ENCODE data around the gene NLRP10. TPM values are rescaled to one million over a fixed set of nuclear protein-coding genes. Genes with fewer than 3 reads are reported as not detected.

NLRP10 gene
- total RNA-seq, 1 donor from 2014 or later = not detected

- POLR2A ChIA-PET = no interaction called here
- intact Hi-C loops (cut with micrococcal nuclease) = no loop called here
- Mint-ChIP-seq H3K4me1 (no peaks in the 10 kb centered on the region), H3K9me3 (no peaks in the 10 kb centered on the region), H3K4me3 (no peak overlapping the region), H3K27ac (no peak overlapping the region), H3K27me3 (peaks cover 8% of the 10 kb centered on the region), H3K36me3 (ENCODE audit: low read depth) (no peaks in the 10 kb centered on the region)
- CTCF ChIA-PET = interaction anchor here (0.9 to 6.7 kb wide), 5 partner anchors 9 to 256 kb away, joined by 3 to 86 read pairs (median 4); partner anchors contain the start of gene LMO1
- ATAC-seq (ENCODE audit: low read depth) (no peak), DNase-seq (no peak)
- TF ChIP-seq CTCF (IDR thresholded peaks at IDR 0.05) = no peak
Observed at GRCh38 chr11:8008212-8008611, 43.0 kb upstream of the NLRP10 start.

GRCh38 chr11:8006349-8006977 lies 41.2 kb upstream of the NLRP10 start:
- no peak for TF ChIP-seq CTCF (IDR thresholded peaks at IDR 0.05)
- intact Hi-C loops (cut with micrococcal nuclease) = loop anchor here (1.0 kb wide), 2 partner anchors 86 to 93 kb away; no protein-coding TSS in a partner anchor
- POLR2A ChIA-PET = no interaction called here
- H3K9me3 Mint-ChIP-seq = no peaks in the 10 kb centered on the region
- H3K27me3 Mint-ChIP-seq = peaks cover 4% of the 10 kb centered on the region
- ATAC-seq (ENCODE audit: low read depth) (peak; percentile 62), DNase-seq (no peak)
- H3K27ac Mint-ChIP-seq = no peak overlapping the region
- H3K36me3 Mint-ChIP-seq (ENCODE audit: low read depth) = no peaks in the 10 kb centered on the region
- CTCF ChIA-PET = interaction anchor here (0.7 to 6.7 kb wide), 13 partner anchors 9 to 909 kb away, joined by 3 to 86 read pairs (median 4); partner anchors contain the start of genes EIF3F and LMO1
- no peaks in the 10 kb centered on the region for H3K4me1 Mint-ChIP-seq
- H3K4me3 Mint-ChIP-seq = no peak overlapping the region

GRCh38 chr11:8005556-8005955 lies 40.3 kb upstream of the NLRP10 start:
- H3K9me3 Mint-ChIP-seq = no peaks in the 10 kb centered on the region
- H3K27me3 Mint-ChIP-seq = peaks cover 4% of the 10 kb centered on the region
- H3K27ac Mint-ChIP-seq = no peak overlapping the region
- ChIA-PET CTCF (interaction anchor here (0.9 to 6.7 kb wide), 6 partner anchors 14 to 910 kb away, joined by 3 to 86 read pairs (median 6); no protein-coding TSS in a partner anchor), POLR2A (no interaction called here)
- peaks cover 2% of the 10 kb centered on the region for H3K36me3 Mint-ChIP-seq (ENCODE audit: low read depth)
- H3K4me3 Mint-ChIP-seq = no peak overlapping the region
- DNase-seq (no peak), ATAC-seq (ENCODE audit: low read depth) (no peak)
- TF ChIP-seq CTCF (IDR thresholded peaks at IDR 0.05) = no peak
- intact Hi-C loops (cut with micrococcal nuclease) = no loop called here
- no peaks in the 10 kb centered on the region for H3K4me1 Mint-ChIP-seq

- CTCF ChIA-PET = interaction anchor here (6.7 kb wide), 1 partner anchor 94 kb away, joined by 86 read pairs; no protein-coding TSS in a partner anchor
- H3K4me1 Mint-ChIP-seq = no peaks in the 10 kb centered on the region
- H3K4me3 Mint-ChIP-seq = no peak overlapping the region
- no peak overlapping the region for H3K27ac Mint-ChIP-seq
- peaks cover 15% of the 10 kb centered on the region for H3K36me3 Mint-ChIP-seq (ENCODE audit: low read depth)
- H3K9me3 Mint-ChIP-seq = no peaks in the 10 kb centered on the region
- TF ChIP-seq CTCF (IDR thresholded peaks at IDR 0.05) = no peak
- peaks cover 4% of the 10 kb centered on the region for H3K27me3 Mint-ChIP-seq
- intact Hi-C loops (cut with micrococcal nuclease) = no loop called here
- DNase-seq (no peak), ATAC-seq (ENCODE audit: low read depth) (no peak)
- POLR2A ChIA-PET = no interaction called here
Observed at GRCh38 chr11:8004008-8004407, 38.8 kb upstream of the NLRP10 start.

- ChIA-PET CTCF (interaction anchor here (1.1 to 6.7 kb wide), 2 partner anchors 16 to 95 kb away, joined by 3 to 86 read pairs; partner anchors contain the start of gene EIF3F), POLR2A (no interaction called here)
- no peak overlapping the region for H3K4me3 Mint-ChIP-seq
- TF ChIP-seq CTCF (IDR thresholded peaks at IDR 0.05) = no peak
- no peaks in the 10 kb centered on the region for H3K9me3 Mint-ChIP-seq
- intact Hi-C loops (cut with micrococcal nuclease) = no loop called here
- no peaks in the 10 kb centered on the region for H3K27me3 Mint-ChIP-seq
- no peak overlapping the region for H3K27ac Mint-ChIP-seq
- peaks cover 24% of the 10 kb centered on the region for H3K36me3 Mint-ChIP-seq (ENCODE audit: low read depth)
- DNase-seq (no peak), ATAC-seq (ENCODE audit: low read depth) (no peak)
- no peaks in the 10 kb centered on the region for H3K4me1 Mint-ChIP-seq
Observed at GRCh38 chr11:8003187-8003586, 37.9 kb upstream of the NLRP10 start.
